ES-I3 (cell line): ENCODE results near the gene RRP15.

Source experiments
- H3K36me3 ChIP-seq: 2 replicates; pipeline ENCODE4 v1.6.1; 2013; ENCODE audit warnings: mild to moderate bottlenecking, low read length, control low read depth, moderate library complexity; ENCODE audit not compliant: insufficient read depth
- H3K4me1 ChIP-seq: 2 replicates; pipeline ENCODE4 v1.6.1; 2013; ENCODE audit warnings: mild to moderate bottlenecking, control low read depth, low read length; ENCODE audit not compliant: insufficient read depth
- H3K9ac ChIP-seq: 2 replicates; pipeline ENCODE4 v1.6.1; 2013; ENCODE audit warnings: low read depth, mild to moderate bottlenecking, low read length, moderate library complexity
- H3K9me3 ChIP-seq: 2 replicates; pipeline ENCODE4 v1.6.1; 2013; ENCODE audit warnings: mild to moderate bottlenecking, low read length, moderate library complexity; ENCODE audit not compliant: control insufficient read depth, insufficient read depth

The RRP15 gene

GRCh38 chr1:218284917-218285635, at the start of gene RRP15:
Gene RRP15 (plus strand): TSS chr1:218285293. CDS start chr1:218285317, 24 bp downstream.
- Histone ChIP-seq H3K9ac (peak within 1 kb of the TSS; percentile 83), H3K36me3 (no peaks in the 10 kb centered on the region), H3K4me1 (peaks cover 3% of the 10 kb centered on the region; the same call in 1 of the 2 replicates), H3K9me3 (0 out of 2 replicates have a peak, but pooled peaks cover 2% of the 10 kb centered on the region)

GRCh38 chr1:218242171-218242570, 42.9 kb upstream of the RRP15 start:
- Histone ChIP-seq H3K9ac (no peak overlapping the region), H3K9me3 (no peaks in the 10 kb centered on the region), H3K4me1 (no peaks in the 10 kb centered on the region)

GRCh38 chr1:218247339-218247738, 37.8 kb upstream of the RRP15 start:
- Histone ChIP-seq H3K9ac (no peak overlapping the region), H3K9me3 (no peaks in the 10 kb centered on the region), H3K36me3 (no peaks in the 10 kb centered on the region)

More at GRCh38 chr1:218242171-218242570, 42.9 kb upstream of the RRP15 start:
- no peaks in the 10 kb centered on the region for H3K36me3 ChIP-seq

GRCh38 chr1:218249338-218250140, 35.6 kb upstream of the RRP15 start:
- no peaks in the 10 kb centered on the region for H3K36me3 ChIP-seq
- no peaks in the 10 kb centered on the region for H3K9me3 ChIP-seq
- H3K4me1 ChIP-seq = no peaks in the 10 kb centered on the region
- no peak overlapping the region for H3K9ac ChIP-seq

More at GRCh38 chr1:218247339-218247738, 37.8 kb upstream of the RRP15 start:
- H3K4me1 ChIP-seq = no peaks in the 10 kb centered on the region

GRCh38 chr1:218250492-218250891, 34.6 kb upstream of the RRP15 start:
- Histone ChIP-seq H3K9ac (no peak overlapping the region), H3K36me3 (no peaks in the 10 kb centered on the region), H3K4me1 (no peaks in the 10 kb centered on the region), H3K9me3 (no peaks in the 10 kb centered on the region)

GRCh38 chr1:218254296-218254946, 30.7 kb upstream of the RRP15 start:
- Histone ChIP-seq H3K9me3 (no peaks in the 10 kb centered on the region), H3K9ac (no peak overlapping the region), H3K4me1 (no peaks in the 10 kb centered on the region), H3K36me3 (no peaks in the 10 kb centered on the region)

GRCh38 chr1:218255090-218255489, 30.0 kb upstream of the RRP15 start:
- Histone ChIP-seq H3K9me3 (no peaks in the 10 kb centered on the region), H3K36me3 (no peaks in the 10 kb centered on the region), H3K9ac (no peak overlapping the region), H3K4me1 (0 out of 2 replicates have a peak, but pooled peaks cover 3% of the 10 kb centered on the region)

GRCh38 chr1:218257371-218257770, 27.7 kb upstream of the RRP15 start:
- H3K9me3 ChIP-seq = no peaks in the 10 kb centered on the region
- no peak overlapping the region for H3K9ac ChIP-seq
- no peaks in the 10 kb centered on the region for H3K36me3 ChIP-seq
- H3K4me1 ChIP-seq = 0 out of 2 replicates have a peak, but pooled peaks cover 3% of the 10 kb centered on the region

GRCh38 chr1:218257971-218258370, 27.1 kb upstream of the RRP15 start:
- 0 out of 2 replicates have a peak, but pooled peaks cover 3% of the 10 kb centered on the region for H3K4me1 ChIP-seq
- H3K9ac ChIP-seq = no peak overlapping the region
- no peaks in the 10 kb centered on the region for H3K9me3 ChIP-seq
- H3K36me3 ChIP-seq = no peaks in the 10 kb centered on the region

- Histone ChIP-seq H3K9me3 (no peaks in the 10 kb centered on the region), H3K4me1 (0 out of 2 replicates have a peak, but pooled peaks cover 3% of the 10 kb centered on the region), H3K9ac (no peak overlapping the region), H3K36me3 (no peaks in the 10 kb centered on the region)
These were observed 25.8 kb upstream of the RRP15 start for GRCh38 chr1:218259339-218259738.

GRCh38 chr1:218259800-218260199, 25.3 kb upstream of the RRP15 start:
- no peaks in the 10 kb centered on the region for H3K9me3 ChIP-seq
- H3K36me3 ChIP-seq = no peaks in the 10 kb centered on the region
- H3K9ac ChIP-seq = no peak overlapping the region
- 0 out of 2 replicates have a peak, but pooled peaks cover 3% of the 10 kb centered on the region for H3K4me1 ChIP-seq

- H3K9ac ChIP-seq = no peak overlapping the region
These were observed 22.8 kb upstream of the RRP15 start for GRCh38 chr1:218262259-218262658.

GRCh38 chr1:218266356-218266755, 18.7 kb upstream of the RRP15 start:
- H3K4me1 ChIP-seq = no peaks in the 10 kb centered on the region
- H3K9me3 ChIP-seq = no peaks in the 10 kb centered on the region

More at GRCh38 chr1:218262259-218262658, 22.8 kb upstream of the RRP15 start:
- no peaks in the 10 kb centered on the region for H3K9me3 ChIP-seq
- H3K36me3 ChIP-seq = no peaks in the 10 kb centered on the region
- 0 out of 2 replicates have a peak, but pooled peaks cover 3% of the 10 kb centered on the region for H3K4me1 ChIP-seq

GRCh38 chr1:218272366-218272765, 12.7 kb upstream of the RRP15 start:
- no peaks in the 10 kb centered on the region for H3K9me3 ChIP-seq
- no peak overlapping the region for H3K9ac ChIP-seq
- H3K36me3 ChIP-seq = no peaks in the 10 kb centered on the region
- no peaks in the 10 kb centered on the region for H3K4me1 ChIP-seq

More at GRCh38 chr1:218266356-218266755, 18.7 kb upstream of the RRP15 start:
- Histone ChIP-seq H3K9ac (no peak overlapping the region), H3K36me3 (no peaks in the 10 kb centered on the region)
